Pancreas (tissue), 10 donors: Measurements from ENCODE around the gene THUMPD3. TPM values are rescaled to one million over a fixed set of nuclear protein-coding genes. Genes with fewer than 3 reads are reported as not detected.

Experiments used
- ATAC-seq, 4 donors: fragments of 200-7000 bp; cut with Tn5 transposase; one replicate each; pipeline versions ENCODE4 v1.8.0 to v1.9.1; 2020; ENCODE audit warnings: mild to moderate bottlenecking in 4 of 4, moderate library complexity in 4 of 4
- DNase-seq, 6 donors: peaks; one replicate each; pipeline ENCODE4 v3.0.0-alpha.2; 2020
- FAIRE-seq: peaks from 2 replicates; lab custom pipeline; 2012; peaks lifted over from hg19 to GRCh38; lab: Jason Lieb, UNC
- H3K27ac ChIP-seq, 4 donors: fragments of 200-600 bp; sonication (generic); 1 replicate in 3 of 4; 2 replicates in 1 of 4; pipeline versions ENCODE4 v1.5.0 to v1.8.0; 2020
- H3K27me3 ChIP-seq, 4 donors: fragments of 200-600 bp; one replicate each; pipeline ENCODE4 v1.8.0; 2021
- H3K36me3 ChIP-seq, 3 donors: fragments of 200-600 bp; sonication (generic) in 1 of 3; one replicate each; pipeline versions ENCODE4 v1.5.0 to v1.8.0; 2020 to 2021
- H3K4me1 ChIP-seq, 3 donors: fragments of 200-600 bp; one replicate each; pipeline ENCODE4 v1.8.0; 2021
- H3K4me3 ChIP-seq, 4 donors: fragments of 200-600 bp; sonication (generic) in 2 of 4; one replicate each; pipeline versions ENCODE4 v1.5.0 to v1.8.0; 2020 to 2021
- H3K9me3 ChIP-seq, 4 donors: fragments of 200-600 bp; one replicate each; pipeline ENCODE4 v1.8.0; 2021
- CTCF ChIP-seq, 4 donors: fragments of 200-600 bp; sonication (generic) in 3 of 4; IDR thresholded peaks; one replicate each; pipeline versions ENCODE4 v1.5.0 to v1.8.0; 2021; ENCODE audit warnings: antibody characterized with exemption in 4 of 4
- WGBS, 2 donors: extraction: QIAGEN DNeasy Blood & Tissue Kit; methylation state at CpG; one replicate each; pipeline ENCODE4 v1.1.7; 2013; 5-methylcytosine and 5-hydroxymethylcytosine counted together
- intact Hi-C, 3 donors: fragments of 100-400 bp; cut with DNase I; formaldehyde crosslinking; loops; one replicate each; pipeline versions ENCODE4 v1.11.1 to v1.14.2; 2022
- polyA plus RNA-seq, 2 donors: library from polyadenylated mRNA; stranded (reverse); fragments of 200-250 nt; gene quantifications; one replicate each; pipeline ENCODE4 v1.2.3, GENCODE V29; 2013
- total RNA-seq, 6 donors: library from RNA; stranded (reverse); fragmentation: NEBNext Ultra II Directional in 4 of 6; extraction: Animal tissue kit (Norgen Biotek cat#: 25700) in 4 of 6; gene quantifications; one replicate each; pipeline versions ENCODE4 v1.2.1 to v1.2.4, GENCODE V29; 2021 to 2023
- donor health status: healthy with polysubstance abuse.
- donor health status: DM: no; HTN: no; CAD: no; lungs with moderate emphysema.
- donor health status: DM: no; HTN: no; CAD: no.
- donor health status: control.
- donor health status: control.
- donor health status: Bipolar disorder and iron deficiency.
- donor health status: DM: yes; HTN: yes; CAD: no.
- donor health status: DM: no; HTN: no; CAD: no.
- donor health status: DM: no; HTN: no; CAD: no.
- donor health status: DM: yes; HTN: yes; CAD: no.

The THUMPD3 gene
- total and polyA plus RNA-seq, 8 donors: 12.0 to 22.5 (median 16.4) TPM

- ATAC-seq: no peak
- no peak for TF ChIP-seq CTCF (IDR thresholded peaks at IDR 0.05)
- FAIRE-seq: no peak
- no peaks in the 10 kb centered on the region for H3K4me1 ChIP-seq
- intact Hi-C loops: no loop called here
- WGBS, 2 donors: 97 to 98% methylated on average over 1 of the region's 1 CpG
- H3K27ac ChIP-seq: no peak overlapping the region
- H3K27me3 ChIP-seq: no peaks in the 10 kb centered on the region
- no peak overlapping the region for H3K4me3 ChIP-seq
- DNase-seq: no peak
- no peaks in the 10 kb centered on the region for H3K9me3 ChIP-seq
- peaks cover 0 to 44% (median 4%) of the 10 kb centered on the region in 3 donors for H3K36me3 ChIP-seq
Observed at GRCh38 chr3:9377981-9378380, 15.1 kb downstream of the THUMPD3 start.

GRCh38 chr3:9379327-9379726 lies 16.5 kb downstream of the THUMPD3 start:
- intact Hi-C loops: no loop called here
- no peaks in the 10 kb centered on the region for H3K9me3 ChIP-seq
- DNase-seq: no peak
- no peaks in the 10 kb centered on the region for H3K4me1 ChIP-seq
- ATAC-seq: no peak
- TF ChIP-seq CTCF (IDR thresholded peaks at IDR 0.05): no peak
- H3K27ac ChIP-seq: no peak overlapping the region
- H3K36me3 ChIP-seq: peaks cover 0 to 37% (median 11%) of the 10 kb centered on the region in 3 donors
- H3K27me3 ChIP-seq: no peaks in the 10 kb centered on the region
- no peak for FAIRE-seq
- H3K4me3 ChIP-seq: no peak overlapping the region
- WGBS, 2 donors: 61 to 63% methylated on average over 4 of the region's 4 CpGs

- intact Hi-C loops: loop anchor here in 1 of 3 donors (10.0 kb wide), 1 partner anchor 85 kb away; no protein-coding TSS in a partner anchor
- H3K27me3 ChIP-seq: no peaks in the 10 kb centered on the region
- FAIRE-seq: no peak
- ATAC-seq: no peak
- no peaks in the 10 kb centered on the region for H3K9me3 ChIP-seq
- WGBS, 2 donors: 77 to 79% methylated on average over 3 of the region's 3 CpGs
- no peaks in the 10 kb centered on the region for H3K4me1 ChIP-seq
- no peak for DNase-seq
- H3K4me3 ChIP-seq: no peak overlapping the region
- peaks cover 0 to 39% (median 12%) of the 10 kb centered on the region in 3 donors for H3K36me3 ChIP-seq
- no peak overlapping the region for H3K27ac ChIP-seq
- TF ChIP-seq CTCF (IDR thresholded peaks at IDR 0.05): no peak
Observed at GRCh38 chr3:9380014-9380413, 17.2 kb downstream of the THUMPD3 start.

- TF ChIP-seq CTCF (IDR thresholded peaks at IDR 0.05): no peak
- FAIRE-seq: no peak
- intact Hi-C loops: loop anchor here in 1 of 3 donors (10.0 kb wide), 1 partner anchor 81 kb away; no protein-coding TSS in a partner anchor
Observed at GRCh38 chr3:9384141-9384828, 21.4 kb downstream of the THUMPD3 start.

More at GRCh38 chr3:9384141-9384828, 21.4 kb downstream of the THUMPD3 start:
- peaks cover 3 to 45% (median 29%) of the 10 kb centered on the region in 3 donors for H3K36me3 ChIP-seq
- DNase-seq: no peak
- no peaks in the 10 kb centered on the region for H3K27me3 ChIP-seq
- no peak for ATAC-seq
- no peaks in the 10 kb centered on the region for H3K9me3 ChIP-seq
- no peaks in the 10 kb centered on the region for H3K4me1 ChIP-seq
- H3K4me3 ChIP-seq: no peak overlapping the region
- no peak overlapping the region for H3K27ac ChIP-seq
- 74 to 79% methylated on average over 13 of the region's 13 CpGs for WGBS, 2 donors
